Erythroblast (primary cell): ENCODE data around the gene FMN2.

Experiments
- GATA1 ChIP-seq: IDR thresholded peaks from 2 replicates; pipeline ENCODE4 v1.6.1; 2011; ENCODE audit warnings: low read depth, mild to moderate bottlenecking, control low read depth, low read length, moderate library complexity
- POLR2A ChIP-seq: IDR thresholded peaks from 2 replicates; pipeline ENCODE4 v1.6.1; 2011; ENCODE audit warnings: mild to moderate bottlenecking, low read length

DNA sequence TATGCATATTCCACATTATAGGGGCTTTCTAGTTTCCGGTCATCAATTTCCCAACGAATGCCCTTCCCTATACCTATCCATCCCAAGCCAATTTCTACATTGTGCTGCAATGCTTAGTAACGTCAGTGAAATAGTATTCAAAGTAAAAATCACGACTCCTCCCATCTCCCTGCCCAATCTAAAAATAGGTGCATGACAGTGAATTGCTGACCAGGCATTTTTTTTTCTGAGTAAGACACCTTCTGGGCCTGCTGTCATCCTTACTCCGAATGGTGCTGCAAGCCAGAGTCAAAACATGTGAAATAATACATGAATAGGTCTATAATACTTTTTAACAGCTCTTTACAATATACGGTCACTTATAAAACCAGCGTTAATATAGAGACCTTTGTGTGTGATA is 400.1 kb downstream of the FMN2 start:
- TF ChIP-seq POLR2A (no peak), GATA1 (no peak)
